K562 (cell line): ENCODE data around the gene SEC22C. TPM values are rescaled to one million over a fixed set of nuclear protein-coding genes. Genes with fewer than 3 reads are reported as not detected.
A peak's percentile ranks its signal among the peaks of the same experiment; 100 is the strongest.

ENCODE experiments used
- CHD2 ChIP-seq: IDR thresholded peaks from 2 replicates; pipeline ENCODE4 v1.6.1; 2011; ENCODE audit warnings: low read depth, low read length
- CREB3L1 ChIP-seq: fragments of 450-650 bp; IDR thresholded peaks from 2 replicates; pipeline ENCODE4 v1.6.1; 2014; ENCODE audit warnings: low read depth, mild to moderate bottlenecking, moderate library complexity, borderline replicate concordance
- DACH1 ChIP-seq: fragments of 450-650 bp; IDR thresholded peaks from 2 replicates; pipeline ENCODE4 v1.6.1; 2018; ENCODE audit not compliant: partially characterized antibody
- DPF2 ChIP-seq: fragments of 450-650 bp; IDR thresholded peaks from 2 replicates; pipeline ENCODE4 v1.6.1; 2016
- ETV1 ChIP-seq: fragments of 450-650 bp; conservative IDR thresholded peaks from 2 replicates; pipeline ENCODE4 v1.6.1; 2016; ENCODE audit warnings: missing genetic modification characterization, control low read depth, low read depth, missing compliant biosample characterization
- FOXM1 ChIP-seq, 2 experiments: fragments of 450-650 bp in 1 of 2; sonication (generic) in 1 of 2; formaldehyde crosslinking in 1 of 2; IDR thresholded peaks; 2 replicates each; pipeline versions ENCODE4 v1.6.1 to v1.9.0; 2017 to 2022; ENCODE audit warnings: low read depth in 2 of 2, mild to moderate bottlenecking in 2 of 2, missing genetic modification reagents in 1 of 2, moderate library complexity in 1 of 2
- HMG20B ChIP-seq: fragments of 250-450 bp; sonication (Bioruptor Pico); IDR thresholded peaks from 2 replicates; pipeline ENCODE4 v1.5.0; 2021; ENCODE audit warnings: mild to moderate bottlenecking
- KAT2B ChIP-seq: IDR thresholded peaks from one replicate; pipeline ENCODE4 v1.6.1; 2012; ENCODE audit warnings: low read depth, mild to moderate bottlenecking, control low read depth, inconsistent platforms, low read length, moderate library complexity
- MITF ChIP-seq: IDR thresholded peaks from 2 replicates; pipeline ENCODE4 v1.6.1; 2014; ENCODE audit warnings: antibody characterized with exemption
- POU5F1 ChIP-seq: fragments of 150-350 bp; IDR thresholded peaks from 2 replicates; pipeline ENCODE4 v1.6.1; 2014; ENCODE audit warnings: borderline replicate concordance, low read length, low read depth, mild to moderate bottlenecking; ENCODE audit not compliant: partially characterized antibody
- RCOR1 ChIP-seq, 2 experiments: IDR thresholded peaks; 2 replicates each; pipeline ENCODE4 v1.6.1; 2012; ENCODE audit warnings: low read depth in 2 of 2, low read length in 2 of 2, borderline replicate concordance in 1 of 2, improper control_type of control experiment in 1 of 2
- SP2 ChIP-seq: IDR thresholded peaks from 2 replicates; pipeline ENCODE4 v1.6.1; 2011; ENCODE audit warnings: mild to moderate bottlenecking, low read depth, low read length, moderate library complexity; ENCODE audit not compliant: poor library complexity, severe bottlenecking; ENCODE audit errors: extremely low read depth
- TEAD4 ChIP-seq, 2 experiments: sonication (generic) in 1 of 2; formaldehyde crosslinking in 1 of 2; IDR thresholded peaks; 2 replicates each; pipeline versions ENCODE4 v1.6.1 to v1.8.0; 2012 to 2022; ENCODE audit warnings: borderline replicate concordance in 1 of 2, inconsistent platforms in 1 of 2, low read length in 1 of 2, mild to moderate bottlenecking in 1 of 2, missing genetic modification reagents in 1 of 2
- UBTF ChIP-seq, 2 experiments: IDR thresholded peaks; 2 replicates each; pipeline ENCODE4 v1.6.1; 2012; ENCODE audit warnings: improper control_type of control experiment in 2 of 2, low read depth in 2 of 2, low read length in 2 of 2, borderline replicate concordance in 1 of 2
- ZC3H11A ChIP-seq: IDR thresholded peaks from 2 replicates; pipeline ENCODE4 v1.6.1; 2012; ENCODE audit warnings: low read depth, low read length, improper control_type of control experiment
- ZHX1 ChIP-seq: fragments of 150-350 bp; conservative IDR thresholded peaks from 2 replicates; pipeline ENCODE4 v1.6.1; 2014; ENCODE audit warnings: low read length
- ZNF239 ChIP-seq: fragments of 250-450 bp; sonication (Bioruptor Pico); IDR thresholded peaks from 2 replicates; pipeline ENCODE4 v1.4.0; 2020; ENCODE audit warnings: mild to moderate bottlenecking
- ZNF644 ChIP-seq: fragments of 200-800 bp; sonication (Bioruptor generic); IDR thresholded peaks from 2 replicates; pipeline ENCODE4 v1.6.1; 2016; ENCODE audit warnings: low read depth, missing genetic modification characterization, missing compliant biosample characterization
- polyA plus RNA-seq, 8 experiments: library from polyadenylated mRNA; depleted of rRNA in 4 of 8; stranded (reverse) in 5 of 8; unstranded in 3 of 8; fragments of >200 nt; fragmentation: Nextera tagmentation in 2 of 8; fragmentation: Illumina TruSeq in 1 of 8; extraction: Ambion mirVana in 2 of 8; extraction: Trizol in 1 of 8; gene quantifications; 2 replicates each; pipeline versions ENCODE4 v1.2.1 to v1.2.3, GENCODE V29; 2011 to 2014; ENCODE audit warnings: inconsistent platforms in 1 of 8, missing spikeins in 1 of 8
- total RNA-seq, 7 experiments: library from RNA; depleted of rRNA in 6 of 7; stranded (reverse); fragments of >200 nt in 6 of 7; fragmentation: Illumina TruSeq in 2 of 7; extraction: Trizol in 2 of 7; gene quantifications; 2 replicates each; pipeline versions ENCODE4 v1.2.1 to v1.2.3, GENCODE V29; 2011 to 2021; ENCODE audit warnings: low replicate concordance in 1 of 7

Gene SEC22C
- total and polyA plus RNA-seq, 9 of the 15 experiments (the other 6 are each of a cell fraction or from before 2014, with no cell fraction given), result 35.6 to 68.4 (median 50.7) TPM

- 0 out of 2 replicates have a peak, but pooled peaks have one; percentile 55 for TF ChIP-seq DPF2
- no peak for TF ChIP-seq HMG20B (CRISPR knock-in tag)
- TF ChIP-seq ZNF644 (tag), result no peak
- TF ChIP-seq TEAD4 (IDR thresholded peaks at IDR 0.05; ENCODE audit: low read length), result peak; percentile 97
- TF ChIP-seq TEAD4 (CRISPR knock-in tag; IDR thresholded peaks at IDR 0.05; ENCODE audit: borderline replicate concordance), result no peak
- peak in 1 of 2 experiments; percentile 65; a peak in 3 of 4 replicates for TF ChIP-seq RCOR1 (IDR thresholded peaks at IDR 0.05; ENCODE audit: borderline replicate concordance in 1 of 2, low read depth in 2 of 2, low read length in 2 of 2)
- no peak for TF ChIP-seq KAT2B
- peak; percentile 97 for TF ChIP-seq CHD2
- no peak for TF ChIP-seq ZC3H11A
- TF ChIP-seq FOXM1 (IDR thresholded peaks at IDR 0.05; ENCODE audit: low read depth), result peak; percentile 49
- TF ChIP-seq FOXM1 (CRISPR knock-in tag; IDR thresholded peaks at IDR 0.05; ENCODE audit: low read depth), result peak; percentile 78; the same call in 1 of the 2 replicates
- TF ChIP-seq MITF, result peak; percentile 63; the same call in 1 of the 2 replicates
- TF ChIP-seq SP2, result no peak
- peak; percentile 93; the same call in 1 of the 2 replicates for TF ChIP-seq ZHX1
- no peak for TF ChIP-seq POU5F1
- TF ChIP-seq ETV1 (tag), result no peak
- TF ChIP-seq CREB3L1, result peak; percentile 98
- TF ChIP-seq UBTF (IDR thresholded peaks at IDR 0.05; ENCODE audit: borderline replicate concordance in 1 of 2, low read depth in 2 of 2, low read length in 2 of 2), result no peak
- no peak; the same call in 1 of the 2 replicates for TF ChIP-seq ZNF239
- no peak for TF ChIP-seq DACH1
Observed at GRCh38 chr3:42600111-42600957, 18.6 kb upstream of the SEC22C start, which contains the start of gene NKTR (continued).
